Sigmoid colon (tissue), 4 donors: ENCODE measurements around the gene SELENON.

ENCODE experiments used
- CTCF ChIP-seq, 4 experiments: fragments of 450-650 bp in 3 of 4; fragments of 200-600 bp in 1 of 4; IDR thresholded peaks; one replicate each; pipeline ENCODE4 v1.5.1; 2016 to 2019; ENCODE audit warnings: antibody characterized with exemption in 4 of 4, mild to moderate bottlenecking in 3 of 4, moderate library complexity in 2 of 4
- POLR2AphosphoS5 ChIP-seq, 4 donors: sonication (generic); formaldehyde crosslinking; IDR thresholded peaks; one replicate each; pipeline ENCODE4 v1.6.1; 2017; ENCODE audit warnings: antibody characterized with exemption in 4 of 4

DNA sequence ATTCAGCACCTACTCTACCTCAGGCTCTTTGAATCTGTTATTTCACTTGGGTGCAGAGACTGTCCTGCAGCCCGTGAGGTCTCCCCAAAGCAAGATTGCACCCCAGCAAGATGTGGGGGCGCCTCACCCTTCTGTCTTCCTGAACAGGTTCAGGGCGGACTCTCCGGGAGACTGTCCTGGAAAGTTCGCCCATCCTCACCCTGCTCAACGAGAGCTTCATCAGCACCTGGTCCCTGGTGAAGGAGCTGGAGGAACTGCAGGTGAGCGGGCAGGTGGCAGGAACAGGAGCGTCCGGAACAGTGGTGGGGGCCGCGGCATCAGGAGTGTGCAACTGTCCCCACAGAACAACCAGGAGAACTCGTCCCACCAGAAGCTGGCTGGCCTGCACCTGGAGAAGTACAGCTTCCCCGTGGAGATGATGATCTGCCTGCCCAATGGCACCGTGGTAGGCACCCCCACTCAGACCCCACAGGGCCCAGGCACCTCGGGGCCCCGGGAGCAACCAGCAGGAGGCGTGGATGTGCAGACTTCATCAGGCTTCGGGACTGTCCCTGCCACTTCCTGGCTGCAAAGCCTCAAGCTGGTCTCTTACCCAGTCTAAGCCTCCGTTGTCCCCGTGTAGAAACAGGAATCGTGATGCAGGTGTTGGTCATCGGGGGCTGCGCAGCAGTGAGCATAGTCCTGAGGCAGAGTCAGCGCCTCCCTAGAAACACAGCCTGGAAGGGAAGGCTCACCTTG lies 13.9 kb downstream of the SELENON start:
- no peak for TF ChIP-seq CTCF (IDR thresholded peaks at IDR 0.05)
- TF ChIP-seq POLR2AphosphoS5 (IDR thresholded peaks at IDR 0.05): no peak
